CD4-positive, alpha-beta T cell treated with Interferon gamma for 1 hour (primary cell): ENCODE measurements around the gene GCFC2.
"Not testable (repeated sequence)": the region's sequence is repeated elsewhere in the genome, so short reads cannot be mapped to it uniquely, and the experiment has no call there.

Source experiments
- DNase-seq: peaks from one replicate; pipeline ENCODE4 v3.0.0-alpha.2; 2020

The GCFC2 gene

DNA sequence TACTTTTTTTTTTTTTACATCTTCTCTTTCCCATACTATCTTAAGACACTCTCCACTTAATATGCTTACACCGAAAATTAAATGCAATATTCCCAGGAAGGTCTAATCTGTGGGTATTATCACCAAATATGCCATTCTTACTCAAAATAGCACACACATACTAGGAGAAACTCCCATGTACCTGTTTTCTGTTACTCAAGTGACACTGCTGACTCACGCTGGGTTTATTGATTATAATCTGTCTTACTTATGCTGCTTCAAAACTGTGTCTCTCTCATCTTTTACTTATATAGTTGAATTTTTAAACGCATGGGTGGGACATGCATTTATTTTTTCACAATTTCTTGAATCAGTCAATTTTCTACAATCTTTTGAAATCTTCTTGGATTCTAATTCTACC lies 34.3 kb downstream of the GCFC2 start:
- DNase-seq: no peak

DNA sequence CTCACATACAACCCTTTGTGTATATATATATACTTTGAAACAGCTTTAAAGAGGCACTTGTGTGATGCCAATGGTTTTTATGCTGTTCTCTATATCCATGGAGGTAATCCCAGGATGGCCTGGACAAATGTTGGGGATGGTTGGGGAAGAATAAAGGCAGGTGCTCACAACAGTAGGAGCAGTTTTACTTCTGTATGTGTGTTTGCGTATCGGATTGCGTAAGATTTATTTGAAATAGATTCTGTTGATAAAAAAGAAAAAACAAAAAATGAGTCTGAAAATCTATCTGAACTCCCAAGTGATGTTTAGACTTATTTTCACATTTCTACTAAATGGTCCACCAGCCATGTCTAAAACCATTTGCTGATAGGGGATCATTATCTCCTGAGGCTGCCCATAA lies 34.8 kb downstream of the GCFC2 start:
- no peak for DNase-seq

DNA sequence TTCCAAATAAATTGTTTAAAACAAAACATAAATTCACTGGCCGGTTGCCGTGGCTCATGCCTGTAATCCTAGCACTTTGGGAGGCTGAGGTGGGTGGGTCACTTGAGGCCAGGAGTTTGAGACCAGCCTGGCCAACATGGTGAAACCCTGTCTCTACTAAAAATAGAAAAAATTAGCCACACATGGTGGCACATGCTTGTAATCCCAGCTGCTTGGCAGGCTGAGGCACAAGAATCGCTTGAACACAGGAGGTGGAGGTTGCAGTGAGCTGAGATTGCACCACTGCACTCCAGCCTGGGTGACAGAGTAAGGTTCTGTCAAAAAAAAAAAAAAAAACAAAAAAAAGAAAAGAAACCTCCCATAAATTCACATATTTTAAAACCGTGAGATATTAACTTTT lies 35.3 kb downstream of the GCFC2 start:
- not testable (repeated sequence) for DNase-seq

DNA sequence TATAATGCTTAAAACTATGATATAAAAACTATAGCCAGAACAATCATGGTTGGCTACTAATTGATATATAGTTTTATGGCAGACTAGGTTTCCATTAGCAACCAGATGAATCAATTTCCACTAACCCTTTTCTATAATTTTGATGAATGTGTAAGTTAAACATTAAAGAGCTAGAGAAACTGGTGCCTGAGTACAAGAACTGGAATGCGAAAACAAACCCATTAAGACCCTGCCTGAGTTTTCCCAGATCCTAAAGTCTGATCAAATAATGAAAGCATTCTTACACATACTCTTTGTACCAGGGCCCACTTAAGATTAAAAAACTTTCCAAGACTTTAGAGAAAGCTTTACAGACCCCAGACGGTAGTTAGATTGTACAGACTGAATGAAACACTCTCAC lies 42.8 kb downstream of the GCFC2 start:
- no peak for DNase-seq

DNA sequence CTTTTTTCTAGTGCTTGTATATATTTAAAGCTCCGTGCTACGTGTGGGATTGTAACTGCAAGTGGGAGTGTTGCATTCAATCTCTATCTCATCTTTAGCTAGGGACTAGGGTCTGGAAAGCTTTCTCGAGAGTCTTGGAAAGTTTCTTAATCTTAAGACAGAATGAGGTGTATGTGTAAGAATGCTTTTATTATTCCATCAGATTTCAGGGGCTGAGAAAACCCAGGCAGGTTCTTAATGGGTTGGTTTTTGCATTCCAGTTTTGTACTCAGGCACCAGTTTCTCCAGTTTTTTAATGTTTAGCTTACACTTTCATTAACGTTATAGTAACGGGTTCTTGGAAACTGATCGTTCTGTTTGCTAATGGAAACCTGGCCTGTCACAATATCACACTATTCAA lies 43.8 kb downstream of the GCFC2 start:
- no peak for DNase-seq

DNA sequence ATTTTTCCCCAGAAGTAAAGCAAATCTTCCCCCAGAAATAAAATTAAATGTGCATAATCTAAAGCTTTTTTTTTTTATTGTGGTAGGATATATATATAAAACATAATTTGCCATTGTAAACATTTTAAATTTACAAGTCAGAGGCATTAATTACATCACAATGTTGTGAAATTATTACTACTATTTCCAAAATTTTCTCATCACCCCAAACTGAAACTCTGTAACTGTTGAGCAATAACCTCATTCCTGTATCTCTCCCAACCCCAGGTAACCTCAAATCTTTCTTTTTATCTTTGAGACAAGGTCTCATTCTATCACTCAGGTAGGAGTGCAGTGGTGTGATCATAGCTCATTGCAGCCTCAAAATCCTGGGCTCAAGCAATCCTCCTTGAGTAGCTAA lies 52.9 kb downstream of the GCFC2 start:
- no peak for DNase-seq

DNA sequence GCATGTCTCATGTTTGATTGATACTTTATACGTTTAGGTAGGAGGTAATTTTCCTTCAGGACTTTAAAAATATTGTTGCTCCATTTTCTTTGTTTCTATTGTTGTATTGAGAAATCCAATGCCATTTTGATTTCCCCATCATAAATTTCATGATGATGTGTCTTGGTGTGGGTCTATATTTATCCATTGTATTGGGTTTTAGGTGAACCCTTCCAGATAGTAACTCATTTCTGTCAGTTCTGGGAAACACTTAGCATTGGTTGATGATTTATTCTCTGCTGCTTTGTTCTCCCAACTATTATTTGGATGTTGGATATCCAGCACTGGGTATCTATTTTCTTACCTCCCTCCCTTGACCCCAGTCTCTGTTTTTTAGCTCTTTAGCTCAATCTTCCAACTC lies 54.2 kb downstream of the GCFC2 start:
- DNase-seq: no peak

DNA sequence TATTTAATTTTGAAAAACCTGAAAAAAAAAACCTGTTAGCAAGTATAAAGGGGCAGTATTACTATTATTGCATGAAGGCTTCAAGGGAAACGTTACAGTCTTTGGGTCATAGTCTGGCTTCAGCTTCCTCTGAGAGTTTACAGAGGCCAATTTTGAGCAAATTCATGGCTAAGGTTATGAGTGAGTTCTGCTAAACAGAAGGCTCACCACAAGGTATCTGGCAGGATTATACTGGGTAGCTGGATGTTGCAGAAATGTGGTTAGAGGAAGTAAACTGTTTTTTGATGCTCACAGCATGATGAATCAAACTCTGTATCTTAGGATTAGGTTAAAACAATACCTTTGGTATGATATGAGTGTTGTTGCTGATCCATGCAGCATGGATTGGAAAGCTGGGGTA lies 54.9 kb downstream of the GCFC2 start:
- DNase-seq: no peak

DNA sequence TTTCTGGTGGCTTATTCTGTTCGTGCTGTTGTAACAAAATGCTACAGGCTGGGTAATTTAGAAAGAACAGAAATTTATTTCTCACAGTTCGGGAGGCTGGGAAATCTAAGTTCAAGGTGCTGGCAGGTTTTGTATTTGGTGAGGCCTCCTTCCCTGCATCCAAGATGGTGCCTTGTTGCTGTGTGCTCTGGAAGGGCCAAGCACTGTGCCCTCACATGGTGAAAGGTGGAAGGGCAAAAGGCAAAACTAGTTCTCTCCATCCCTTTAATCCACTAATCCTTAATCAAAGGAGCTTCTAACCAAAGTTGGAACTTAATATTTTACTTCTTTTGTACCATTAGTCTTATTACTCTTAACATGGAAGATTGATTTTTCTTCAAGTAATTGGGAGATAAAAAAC lies 56.7 kb downstream of the GCFC2 start:
- no peak for DNase-seq

DNA sequence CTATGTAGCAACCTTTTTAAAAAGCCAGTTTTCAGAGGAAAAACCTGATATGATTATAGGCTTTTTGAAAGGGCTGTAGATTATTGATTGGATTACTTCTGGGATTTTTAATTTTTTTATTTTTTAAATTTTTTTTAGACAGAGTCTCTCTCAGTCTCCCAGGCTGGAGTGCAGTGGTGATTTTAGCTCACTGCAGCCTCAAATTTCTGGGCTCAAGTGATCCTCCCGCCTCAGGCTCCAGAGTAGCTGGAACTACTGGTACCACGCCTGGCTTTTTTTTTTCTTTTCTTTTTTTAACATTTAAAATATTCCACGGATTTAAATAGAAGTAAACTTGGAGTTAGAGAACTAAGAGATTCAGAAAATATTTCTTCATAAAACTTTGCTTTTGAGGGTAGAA lies 62.9 kb downstream of the GCFC2 start:
- DNase-seq: no peak

DNA sequence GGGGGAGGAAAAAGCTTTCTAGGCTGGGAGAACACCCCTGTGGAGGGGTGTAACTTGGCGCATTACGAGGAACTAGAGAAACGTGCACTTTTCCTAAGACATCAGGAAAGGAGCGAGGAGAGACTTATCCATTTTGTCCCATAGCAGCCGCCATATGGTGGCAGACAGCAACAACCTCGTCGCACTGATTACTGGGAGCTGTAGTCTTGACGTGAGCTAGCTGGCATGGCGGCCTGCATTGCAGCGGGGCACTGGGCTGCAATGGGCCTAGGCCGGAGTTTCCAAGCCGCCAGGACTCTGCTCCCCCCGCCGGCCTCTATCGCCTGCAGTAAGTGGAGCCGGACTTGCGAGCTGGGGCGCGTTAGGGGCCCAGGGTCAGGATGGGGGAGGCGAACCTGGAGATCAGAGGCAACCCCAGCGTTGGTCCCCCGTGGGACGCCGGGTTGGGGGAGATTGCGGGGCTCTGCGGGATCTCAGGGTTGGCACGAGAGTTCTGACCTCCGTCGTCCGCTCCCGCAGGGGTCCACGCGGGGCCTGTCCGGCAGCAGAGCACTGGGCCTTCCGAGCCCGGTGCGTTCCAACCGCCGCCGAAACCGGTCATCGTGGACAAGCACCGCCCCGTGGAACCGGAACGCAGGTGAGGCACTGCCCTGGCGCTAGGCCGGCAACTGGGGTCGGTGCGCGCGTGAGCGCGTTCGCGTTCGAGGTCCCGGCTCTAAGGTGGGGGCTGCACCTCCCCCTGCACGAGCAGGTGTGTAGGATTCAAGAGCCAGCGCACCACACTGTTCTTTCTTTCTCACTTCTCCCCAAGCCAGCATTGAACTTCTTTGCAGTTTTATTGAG lies 63.9 kb downstream of the GCFC2 start, which contains the start of gene MRPL19:
Gene MRPL19, plus strand, starts transcription at position 201 of the 843 bp plus-strand sequence. Its CDS starts 25 bp downstream, at position 226.
- DNase-seq: peak; percentile 80

DNA sequence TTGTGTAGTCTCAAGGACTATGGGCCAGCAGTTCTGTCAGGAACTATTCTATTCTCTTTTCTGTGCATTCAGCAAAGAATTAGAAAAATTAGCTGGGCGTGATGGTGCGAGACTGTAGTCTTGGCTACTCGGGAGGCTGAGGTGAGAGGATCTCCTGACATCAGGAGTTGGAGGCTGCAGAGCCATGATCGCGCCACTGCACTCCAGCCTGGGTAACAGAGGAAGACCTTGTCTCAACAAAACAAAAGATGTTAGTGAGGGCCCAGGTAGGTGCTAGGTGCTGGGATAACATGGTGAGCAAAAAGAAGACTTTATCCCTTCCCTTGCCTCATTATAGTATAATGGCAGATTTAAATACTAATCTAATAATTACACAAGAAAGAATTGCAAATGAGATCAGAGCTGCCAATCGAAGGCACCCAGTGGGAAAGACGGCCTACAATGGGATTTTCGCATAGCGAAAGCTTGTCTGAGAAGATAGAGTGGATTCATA lies 64.6 kb downstream of the GCFC2 start:
- DNase-seq: no peak

DNA sequence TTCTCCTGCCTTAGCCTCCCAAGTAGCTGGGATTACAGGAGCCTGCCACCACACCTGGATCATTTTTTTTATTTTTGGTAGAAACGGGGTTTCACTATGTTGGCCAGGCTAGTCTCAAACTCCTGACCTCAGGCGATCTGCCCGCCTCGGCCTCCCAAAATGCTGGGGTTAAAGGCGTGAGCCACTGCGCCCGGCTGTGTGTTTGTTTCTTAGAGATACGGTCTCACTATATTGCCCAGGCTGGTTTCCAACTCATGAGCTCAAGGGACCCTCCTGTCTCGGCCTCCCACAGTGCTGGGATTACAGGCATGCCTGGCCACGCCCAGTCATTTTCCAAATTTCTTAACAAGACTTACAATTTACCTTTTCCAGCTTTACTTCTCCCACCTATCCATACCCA lies 65.1 kb downstream of the GCFC2 start:
- no peak for DNase-seq

DNA sequence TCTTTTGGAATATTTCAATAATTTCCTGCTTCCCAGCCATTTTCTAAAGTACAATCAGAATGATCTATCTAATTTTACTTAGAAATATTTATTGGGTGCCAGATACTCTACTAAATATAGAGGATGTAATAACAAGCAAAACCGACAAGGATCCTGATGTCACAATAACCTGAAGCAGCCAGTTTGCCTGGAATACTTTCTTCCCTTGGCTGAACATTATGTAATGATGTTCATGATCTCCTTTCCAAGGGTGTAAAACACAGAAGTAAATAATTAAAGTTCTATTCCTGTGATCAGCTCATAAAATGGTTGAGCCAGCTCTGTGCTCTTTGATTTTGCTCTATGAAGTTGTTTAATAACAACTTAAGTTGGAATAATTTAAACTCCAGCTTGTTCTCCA lies 66.7 kb downstream of the GCFC2 start:
- no peak for DNase-seq

DNA sequence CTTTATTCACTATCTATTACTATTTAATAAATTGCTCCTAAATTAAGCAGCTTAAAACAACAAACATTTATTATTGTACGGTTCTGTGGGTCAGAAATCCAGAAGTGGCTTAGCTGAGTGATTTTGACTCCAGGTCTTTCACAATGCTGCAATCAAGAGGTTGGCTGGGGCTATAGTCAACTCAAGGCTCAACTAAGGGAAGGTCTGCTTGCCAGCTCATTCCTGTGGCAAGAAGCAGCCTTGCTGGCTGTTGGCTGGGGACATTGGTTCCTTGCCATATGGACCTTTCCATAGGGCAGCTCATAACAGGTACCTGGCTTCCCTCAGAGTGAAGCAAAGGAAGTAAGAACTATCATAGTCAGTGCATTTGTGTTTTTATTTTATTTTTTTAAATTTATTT lies 69.1 kb downstream of the GCFC2 start:
- no peak for DNase-seq

DNA sequence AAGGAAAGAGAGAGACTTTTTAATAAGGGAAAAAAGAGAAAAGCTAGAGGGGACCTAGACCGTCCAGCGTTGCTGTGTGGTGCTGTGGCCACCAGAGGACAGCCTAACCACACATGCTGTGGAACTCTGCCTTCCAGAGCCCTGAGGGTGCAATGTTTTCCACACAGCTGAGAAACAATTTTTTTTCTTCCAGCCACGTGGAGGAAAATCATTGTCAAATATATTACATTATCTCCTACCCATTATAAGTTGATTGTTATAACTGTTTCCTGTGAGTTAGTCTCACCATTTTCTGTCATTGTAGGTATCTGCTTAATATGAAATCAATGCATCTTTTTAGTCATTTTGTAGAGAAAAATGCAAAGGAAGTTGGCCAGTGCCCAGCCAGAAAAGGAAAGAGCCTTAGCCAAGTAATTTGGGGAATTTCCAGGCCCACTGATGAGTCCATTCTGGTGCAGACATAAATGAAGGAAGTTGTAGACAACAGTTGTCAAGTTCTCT lies 70.0 kb downstream of the GCFC2 start:
- peak; percentile 27 for DNase-seq

DNA sequence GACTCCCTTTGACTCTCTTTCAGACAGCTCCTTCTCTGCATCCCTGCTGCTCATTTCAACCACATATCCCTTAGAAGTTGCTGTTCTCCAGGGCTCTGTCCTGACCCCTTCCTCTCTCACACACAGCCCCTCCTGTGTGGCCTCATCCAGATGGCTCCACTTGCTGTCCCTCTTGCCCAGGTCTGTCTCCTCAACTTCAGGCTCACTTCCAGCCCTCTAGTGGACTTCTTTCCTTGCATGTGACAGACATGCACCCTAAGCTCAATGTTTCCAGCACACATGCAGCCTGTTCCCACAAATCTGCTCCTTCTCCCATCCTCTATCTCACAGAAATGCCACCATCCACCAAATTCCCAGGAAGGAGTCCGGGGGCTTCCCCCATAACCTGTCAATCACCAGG lies 73.1 kb downstream of the GCFC2 start:
- DNase-seq: no peak

DNA sequence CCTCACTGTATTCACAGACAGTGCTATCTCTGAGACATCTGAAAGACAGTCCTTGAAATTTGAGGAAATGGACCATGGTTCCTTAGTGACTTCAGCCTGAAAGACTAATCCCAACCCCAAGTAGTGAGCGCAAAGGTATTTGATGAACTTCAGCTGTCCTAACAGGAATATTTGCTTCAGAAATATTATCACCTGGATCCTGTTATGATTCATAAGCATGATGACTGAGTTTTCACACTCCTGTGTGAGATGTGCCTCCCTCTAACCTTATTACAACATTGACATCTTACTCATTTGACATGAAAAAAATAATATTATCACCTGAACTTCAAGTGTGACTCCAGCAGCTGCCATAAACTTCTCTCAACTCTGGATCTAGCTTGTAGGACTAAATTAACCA lies 75.8 kb downstream of the GCFC2 start:
- DNase-seq: no peak

DNA sequence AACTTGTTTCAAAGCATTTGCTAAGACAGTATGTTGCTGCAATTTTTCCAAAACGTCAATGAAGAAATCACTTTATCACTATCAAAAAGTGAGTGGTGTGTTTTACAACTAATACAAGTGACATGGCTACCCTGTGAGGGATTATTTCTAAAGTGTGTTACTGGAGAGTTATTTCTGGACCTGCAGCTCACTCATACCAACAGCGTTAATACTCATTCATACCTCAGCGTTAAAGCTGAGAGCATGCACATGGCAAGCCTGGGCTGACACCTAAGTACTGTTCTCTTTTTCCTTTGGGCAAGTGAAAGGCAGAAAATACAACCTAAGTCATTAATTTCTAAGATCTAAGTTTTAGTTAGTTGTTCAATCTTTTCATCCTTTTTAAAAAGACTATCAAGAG lies 77.1 kb downstream of the GCFC2 start:
- DNase-seq: no peak

DNA sequence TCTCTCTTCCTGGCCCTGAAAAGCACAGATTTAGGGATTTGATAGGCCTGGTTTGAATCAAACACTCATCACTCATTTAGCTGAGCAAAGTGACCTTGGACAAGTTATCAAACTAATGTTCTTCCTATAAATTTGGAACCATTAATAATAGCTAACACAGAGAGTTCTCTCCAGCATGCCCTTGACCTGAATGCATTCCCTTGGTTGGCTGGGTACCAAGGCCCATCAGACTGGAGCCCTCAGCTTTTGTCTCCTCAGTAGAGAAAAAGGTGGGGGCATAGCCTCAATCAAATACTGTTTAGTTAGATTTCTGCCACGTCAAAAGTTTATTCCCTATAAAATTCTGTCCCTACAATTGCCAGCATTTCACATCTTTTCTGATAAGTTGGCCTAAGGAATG lies 77.9 kb downstream of the GCFC2 start:
- no peak for DNase-seq

DNA sequence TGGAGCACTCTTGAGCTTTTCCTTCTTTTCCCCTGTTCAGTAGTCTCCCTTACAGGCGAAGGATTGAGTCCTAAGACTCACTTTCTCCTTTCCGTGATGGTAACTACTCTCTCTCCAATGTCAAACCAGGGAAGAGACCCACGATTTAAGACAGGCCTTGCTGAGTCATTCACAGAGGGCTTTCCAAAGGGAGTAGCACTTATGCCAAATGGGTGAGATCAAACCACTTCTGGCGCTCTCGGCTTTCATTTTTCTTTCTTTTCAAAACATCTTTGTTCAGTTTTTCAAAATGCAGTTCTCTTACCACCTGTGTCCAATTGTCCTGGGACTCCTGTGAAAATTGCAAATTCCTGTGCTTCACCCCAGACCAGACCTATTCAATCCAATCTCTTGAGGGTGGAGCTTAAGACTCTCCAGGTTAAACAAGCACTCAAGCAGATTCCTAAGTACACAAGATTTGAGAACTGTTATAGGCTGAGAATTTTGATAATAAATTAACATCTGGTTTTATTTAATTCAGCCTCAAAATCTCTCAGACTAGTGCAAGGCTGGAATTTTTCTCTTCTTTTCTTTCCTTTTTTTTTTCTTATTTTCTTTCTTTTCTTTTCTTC lies 78.5 kb downstream of the GCFC2 start:
- DNase-seq: no peak

DNA sequence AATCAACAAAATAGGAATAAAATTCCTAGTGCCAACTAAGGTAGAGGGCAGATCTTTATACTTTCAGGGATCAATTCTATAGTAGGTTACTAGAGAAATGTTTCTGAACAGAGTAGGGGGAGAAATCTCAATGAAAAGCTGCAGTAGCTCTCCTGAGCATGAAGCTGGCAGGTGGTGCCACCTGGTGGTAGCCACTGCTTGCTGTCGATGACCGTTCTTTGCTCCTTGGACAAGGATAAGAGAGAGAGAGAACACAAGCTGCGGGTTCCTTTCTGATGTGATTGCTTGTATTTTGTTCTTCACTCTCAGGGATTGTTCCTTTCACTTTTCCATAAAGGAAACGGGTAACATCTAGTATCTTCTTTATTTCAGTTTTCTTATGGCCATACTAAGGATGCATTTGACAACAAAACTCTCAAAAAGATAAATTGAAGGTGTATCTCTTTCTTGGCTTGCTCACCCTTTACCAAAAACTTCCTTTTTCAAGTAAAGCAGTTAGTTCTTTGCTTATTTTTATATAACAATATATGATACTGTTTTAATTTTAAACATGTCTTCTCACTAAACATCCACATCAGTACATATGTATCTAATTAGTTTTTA lies 82.7 kb downstream of the GCFC2 start:
- DNase-seq: peak; percentile 23

DNA sequence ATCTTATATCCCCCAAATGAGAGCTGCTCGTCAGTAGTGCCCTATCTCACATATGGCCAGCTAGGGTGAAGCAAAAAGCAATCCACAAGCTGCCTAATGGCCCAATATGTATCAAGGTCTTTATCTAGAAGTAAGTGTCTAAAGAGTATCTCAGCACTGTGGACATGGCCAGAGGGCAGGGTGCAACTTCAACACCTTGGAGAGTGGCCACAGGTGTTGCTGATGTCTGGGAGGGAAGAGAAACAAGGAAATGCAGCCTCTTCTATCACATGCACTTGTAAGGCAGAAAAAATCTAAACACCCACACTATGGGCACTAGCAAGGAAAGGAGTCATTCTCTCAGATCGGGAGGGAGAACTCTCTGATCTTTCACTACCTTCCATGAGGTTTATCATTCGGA lies 87.8 kb downstream of the GCFC2 start:
- DNase-seq: no peak

DNA sequence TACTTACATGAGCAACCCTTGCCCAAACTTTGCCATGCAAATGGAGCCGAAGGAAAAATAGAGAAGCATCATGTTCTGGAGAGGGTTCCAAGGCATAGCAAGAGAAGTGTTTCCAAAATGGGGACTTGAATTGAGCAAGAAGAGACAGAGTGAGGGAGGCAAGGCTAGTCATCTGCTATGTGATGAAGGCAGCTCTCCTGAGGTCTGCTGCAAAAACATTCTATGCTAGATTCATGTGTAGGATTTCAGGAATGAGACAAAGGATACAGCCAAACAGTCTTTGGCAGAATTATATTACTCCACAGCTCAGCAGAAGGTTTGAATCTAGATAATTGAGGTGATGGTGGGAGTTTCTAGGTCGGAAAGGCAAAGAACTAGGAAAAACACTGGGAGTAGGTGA lies 88.2 kb downstream of the GCFC2 start:
- DNase-seq: no peak
